GM21526 (cell line): ENCODE data around the gene FIZ1.

Source experiments
- ATAC-seq: cut with Tn5 transposase; IDR thresholded peaks from one replicate; pipeline ENCODE4 v1.9.1; 2021; ENCODE audit warnings: moderate library complexity; ENCODE audit not compliant: unreplicated experiment, low FRiP score

Gene FIZ1

DNA sequence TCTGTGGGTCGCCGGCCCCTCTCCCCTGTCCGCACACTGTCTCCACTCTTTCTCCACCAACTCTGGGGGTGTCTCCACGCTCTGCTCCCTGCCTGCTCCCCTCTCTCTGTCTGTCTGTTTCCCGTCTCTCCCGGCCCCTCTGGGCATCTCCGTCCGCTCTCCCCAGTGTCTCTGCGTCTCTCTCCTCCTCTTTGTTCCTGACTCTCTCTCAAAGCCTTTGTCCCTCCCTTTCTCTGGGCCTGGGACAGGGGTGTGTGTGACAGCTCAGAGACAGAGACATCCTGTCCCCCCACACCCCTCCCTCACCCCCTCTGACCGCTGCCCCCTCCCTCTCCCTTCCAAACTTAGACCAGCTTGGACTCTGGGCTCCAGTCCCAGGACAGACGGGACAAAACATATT is 53.3 kb downstream of the FIZ1 start:
- ATAC-seq, result no peak

DNA sequence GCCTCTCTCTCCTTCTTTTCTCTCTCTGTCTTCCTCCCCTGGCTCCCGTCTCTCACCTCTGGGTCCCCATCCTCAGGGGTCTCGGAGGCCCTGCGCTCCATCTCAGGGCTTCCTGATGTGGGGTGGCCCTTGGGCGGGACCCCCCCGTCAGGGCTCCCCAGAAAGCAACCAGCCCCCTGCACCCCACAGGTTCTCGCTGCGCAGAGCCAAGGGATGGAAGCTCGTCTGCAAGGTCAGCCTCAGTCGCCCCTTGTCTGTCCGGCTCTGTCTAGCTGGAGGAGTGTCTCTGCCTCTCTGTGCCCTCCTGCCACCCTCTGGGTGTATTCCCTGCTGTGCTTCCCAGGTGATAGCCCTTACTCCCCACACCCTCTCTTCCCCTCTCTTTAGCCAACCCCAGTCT is 53.9 kb downstream of the FIZ1 start, which contains the start of gene SBK3:
SBK3 (minus strand) TSS at position 101 of the 400 bp plus-strand sequence; CDS start at position 101, 0 bp downstream.
- ATAC-seq, result no peak

DNA sequence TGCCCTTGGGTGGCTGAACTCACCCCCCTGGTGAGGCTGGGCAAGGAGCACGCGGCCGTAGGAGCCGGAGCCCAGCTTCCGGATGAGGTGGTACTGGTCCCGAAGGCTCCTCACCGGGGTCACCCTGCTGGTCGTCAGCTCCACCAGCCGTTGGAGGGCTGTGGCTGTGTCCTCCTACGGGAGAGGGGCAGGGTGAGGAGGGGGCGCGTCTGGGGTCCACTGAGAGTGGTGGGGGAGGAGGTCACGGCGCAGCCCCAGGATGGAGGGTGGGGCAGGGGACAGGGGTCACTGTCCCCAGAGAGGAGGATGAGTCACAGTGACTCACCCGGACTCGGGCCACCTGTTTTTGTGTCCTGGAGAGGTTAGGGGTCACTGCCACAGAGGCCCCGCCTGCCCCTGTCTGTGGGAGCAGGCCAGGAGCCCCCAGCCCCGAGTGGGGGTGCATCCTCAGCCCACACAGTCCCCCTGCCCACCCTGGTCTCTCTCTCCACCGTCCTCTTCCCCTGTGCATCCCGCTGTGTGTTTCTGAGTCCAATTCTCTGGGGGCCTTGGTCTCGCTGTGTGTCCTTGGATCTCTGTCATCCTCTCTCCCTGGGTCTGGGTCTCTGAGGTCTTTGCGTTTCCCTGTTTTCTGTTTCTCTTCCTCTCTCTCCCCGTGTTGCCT is 54.4 kb downstream of the FIZ1 start:
- ATAC-seq, result no peak

DNA sequence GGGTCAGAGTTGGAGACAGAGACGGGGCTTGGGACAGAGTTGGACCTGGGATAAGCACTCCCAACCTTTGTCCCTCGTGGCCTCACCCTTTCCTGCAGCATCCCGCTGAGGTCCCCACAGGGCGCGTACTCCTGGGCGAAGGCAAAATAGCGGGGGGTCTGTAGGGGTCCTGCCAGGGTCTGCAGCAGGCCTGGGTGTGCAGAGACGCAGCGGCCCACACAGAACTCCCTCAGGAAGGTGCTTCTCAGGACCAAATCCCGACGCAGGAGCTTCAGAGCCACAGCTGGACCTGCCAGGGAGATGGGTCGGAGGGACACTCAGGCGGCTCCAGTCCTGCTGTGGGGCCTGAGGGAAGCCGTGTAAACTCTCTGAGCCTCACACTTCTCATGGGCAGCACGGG is 55.3 kb downstream of the FIZ1 start:
- ATAC-seq, result no peak

DNA sequence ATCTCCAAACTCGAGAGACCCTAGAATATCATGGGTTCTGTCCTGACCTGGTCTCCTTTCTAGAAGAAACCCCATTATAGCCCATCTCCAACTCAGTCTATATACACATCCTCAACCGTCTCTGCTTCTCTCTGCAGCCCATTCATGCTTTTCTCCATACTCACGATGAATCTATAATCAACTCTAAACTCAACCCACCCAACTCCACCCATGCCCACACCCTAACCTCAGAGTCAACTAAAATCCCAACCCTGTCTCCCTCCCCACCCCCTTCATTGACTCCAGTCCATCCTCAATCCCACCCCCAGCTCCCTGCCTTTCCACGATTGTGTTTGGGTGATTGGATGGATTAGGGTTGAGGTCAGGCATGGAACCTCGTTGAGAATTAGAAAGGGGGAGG is 55.8 kb downstream of the FIZ1 start:
- ATAC-seq, result no peak

DNA sequence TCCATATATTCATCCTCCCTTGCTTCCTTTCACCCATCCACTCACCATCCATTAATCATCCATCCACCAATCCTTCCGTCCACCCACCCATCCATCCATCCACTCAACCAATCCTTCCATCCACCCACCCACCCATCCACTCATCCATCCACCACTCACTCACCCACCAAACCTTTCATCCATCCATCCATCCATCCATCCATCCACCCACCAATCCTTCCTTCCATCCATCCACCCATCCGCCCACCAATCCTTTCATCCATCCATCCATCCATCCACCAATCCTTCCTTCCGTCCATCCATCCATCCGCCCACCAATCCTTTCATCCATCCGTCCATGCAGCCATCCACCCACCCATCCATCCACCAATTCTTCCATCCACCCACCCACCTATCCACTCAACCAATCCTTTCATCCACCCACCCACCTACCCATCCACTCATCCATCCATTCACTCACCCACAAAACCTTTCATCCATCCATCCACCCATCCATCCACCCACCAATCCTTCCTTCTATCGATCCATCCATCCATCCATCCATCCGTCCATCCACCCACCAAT is 56.9 kb downstream of the FIZ1 start:
- ATAC-seq, result no peak
